GM23248 (cell line): ENCODE measurements around the gene RBPJ. TPM values are rescaled to one million over a fixed set of nuclear protein-coding genes. Genes with fewer than 3 reads are reported as not detected.

ENCODE experiments used
- DNase-seq: peaks from one replicate; pipeline ENCODE4 v3.0.0-alpha.2; 2015
- H2AFZ ChIP-seq: fragments of 200-600 bp; sonication (generic); 2 replicates; pipeline ENCODE4 v1.6.1; 2016; ENCODE audit warnings: antibody characterized with exemption
- H3F3A ChIP-seq: fragments of 200-600 bp; sonication (generic); 2 replicates; pipeline ENCODE4 v1.6.1; 2016; ENCODE audit warnings: mild to moderate bottlenecking, antibody characterized with exemption, mixed run types; ENCODE audit not compliant: insufficient read depth
- H3K27ac ChIP-seq: fragments of 200-600 bp; sonication (generic); 2 replicates; pipeline ENCODE4 v1.5.1; 2016; ENCODE audit warnings: mild to moderate bottlenecking
- H3K27me3 ChIP-seq: fragments of 200-600 bp; sonication (generic); replicated peaks from 2 replicates; pipeline ENCODE4 v1.6.1; 2016; ENCODE audit warnings: mild to moderate bottlenecking; ENCODE audit not compliant: insufficient read depth
- H3K36me3 ChIP-seq: fragments of 200-600 bp; sonication (generic); 2 replicates; pipeline ENCODE4 v1.6.1; 2016; ENCODE audit warnings: low read depth, mild to moderate bottlenecking
- H3K4me1 ChIP-seq: fragments of 200-600 bp; sonication (generic); 2 replicates; pipeline ENCODE4 v1.6.1; 2016; ENCODE audit warnings: mild to moderate bottlenecking; ENCODE audit not compliant: insufficient read depth
- H3K4me2 ChIP-seq: fragments of 200-600 bp; sonication (generic); one replicate; pipeline ENCODE4 v1.6.1; 2016; ENCODE audit warnings: mild to moderate bottlenecking; ENCODE audit not compliant: unreplicated experiment
- H3K4me3 ChIP-seq: fragments of 200-600 bp; sonication (generic); 2 replicates; pipeline ENCODE4 v1.5.1; 2016; ENCODE audit warnings: mild to moderate bottlenecking
- H3K79me2 ChIP-seq: fragments of 200-600 bp; sonication (generic); 2 replicates; pipeline ENCODE4 v1.6.1; 2016; ENCODE audit warnings: mild to moderate bottlenecking; ENCODE audit not compliant: insufficient read depth
- H3K9ac ChIP-seq: fragments of 200-600 bp; sonication (generic); 2 replicates; pipeline ENCODE4 v1.6.1; 2016; ENCODE audit warnings: mild to moderate bottlenecking
- H3K9me2 ChIP-seq: fragments of 200-600 bp; sonication (generic); 2 replicates; pipeline ENCODE4 v1.6.1; 2016; ENCODE audit warnings: mixed run types, mild to moderate bottlenecking, moderate library complexity; ENCODE audit not compliant: insufficient read depth
- H3K9me3 ChIP-seq: fragments of 200-600 bp; sonication (generic); one replicate; pipeline ENCODE4 v1.6.1; 2017; ENCODE audit warnings: low read depth
- H4K20me1 ChIP-seq: fragments of 200-600 bp; sonication (generic); 2 replicates; pipeline ENCODE4 v1.6.0; 2016; ENCODE audit not compliant: insufficient read depth
- EZH2 ChIP-seq: fragments of 200-600 bp; sonication (generic); IDR thresholded peaks from 2 replicates; pipeline ENCODE4 v1.6.1; 2018; ENCODE audit warnings: antibody characterized with exemption, mild to moderate bottlenecking; ENCODE audit not compliant: insufficient read depth, poor library complexity, severe bottlenecking
- EZH2phosphoT487 ChIP-seq: fragments of 200-600 bp; sonication (generic); IDR thresholded peaks from 2 replicates; pipeline ENCODE4 v1.6.1; 2018; ENCODE audit warnings: antibody characterized with exemption, moderate library complexity, mild to moderate bottlenecking, low read depth; ENCODE audit not compliant: insufficient read depth
- WGBS, 2 experiments: methylation state at CpG; one replicate each; pipeline ENCODE4 v1.1.6; 2015 to 2017; ENCODE audit warnings: low lambda C conversion rate in 2 of 2, low coverage in 1 of 2; ENCODE audit errors: missing lambda C conversion rate in 2 of 2; 5-methylcytosine and 5-hydroxymethylcytosine counted together
- in situ Hi-C: fragments of 300-500 bp; cut with MboI; formaldehyde crosslinking; loops from 2 replicates; pipeline ENCODE4 v1.15.0; 2020
- polyA plus RNA-seq: library from polyadenylated mRNA; unstranded; fragments of >200 nt; fragmentation: Nextera tagmentation; extraction: Ambion mirVana; gene quantifications from 2 replicates; pipeline ENCODE4 v1.2.1, GENCODE V29; 2016
- total RNA-seq: library from RNA; depleted of rRNA; stranded (reverse); fragments of >200 nt; shearing (Covaris generic); gene quantifications from 2 replicates; pipeline ENCODE4 v1.2.3, GENCODE V29; 2014

The RBPJ gene
- total and polyA plus RNA-seq, 2 experiments from 2014 or later: 70.7 to 85.4 TPM

DNA sequence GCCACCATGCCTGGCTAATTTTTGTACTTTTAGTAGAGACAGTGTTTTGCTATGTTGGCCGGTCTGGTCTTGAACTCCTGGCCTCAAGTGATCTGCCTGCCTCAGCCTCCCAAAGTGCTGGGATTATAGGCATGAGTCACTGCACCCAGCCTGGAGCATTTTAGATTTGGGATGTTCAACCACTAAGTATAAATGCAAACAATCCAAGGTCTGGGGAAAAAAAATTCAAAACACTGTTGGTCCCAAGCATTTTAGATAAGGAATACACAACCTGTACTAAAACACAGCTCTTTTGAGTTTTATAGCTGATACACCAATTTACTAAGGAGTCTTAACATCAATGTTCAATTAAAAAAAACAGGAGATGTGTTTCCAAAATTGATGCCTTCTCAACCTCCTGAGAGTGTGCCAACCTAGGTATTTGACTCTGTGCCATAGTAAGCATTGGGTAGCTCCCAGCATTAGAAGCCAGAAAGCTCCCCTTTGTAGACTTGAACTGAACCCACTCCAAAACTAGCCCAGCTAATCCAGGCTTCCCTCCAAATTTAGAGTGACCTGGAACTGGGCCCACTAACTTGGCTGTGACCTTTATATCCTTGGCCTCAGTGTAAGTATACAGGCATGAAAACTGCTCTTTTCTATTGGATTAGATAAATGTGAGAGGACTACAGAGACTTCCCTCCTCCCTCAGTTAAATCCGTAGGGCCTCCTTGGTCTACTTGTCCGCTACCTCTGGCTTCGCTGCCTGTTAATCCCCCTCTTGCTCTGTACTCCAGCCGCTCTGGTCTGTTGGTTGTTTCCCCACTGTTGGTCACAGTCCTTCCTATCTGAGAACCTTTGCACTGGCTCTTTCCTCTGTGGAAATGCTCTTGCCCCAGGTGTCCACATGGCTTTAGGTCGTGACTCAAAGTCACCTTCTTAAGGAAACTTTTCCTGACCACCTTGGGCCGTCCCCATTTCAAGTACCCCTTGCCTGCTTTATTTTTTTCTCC lies 91.9 kb downstream of the RBPJ start:
- H3K9ac ChIP-seq: no peak overlapping the region
- peaks cover 5% of the 10 kb centered on the region for H3K4me1 ChIP-seq
- no peak overlapping the region for H3K4me3 ChIP-seq
- peaks cover 8% of the 10 kb centered on the region for H3F3A ChIP-seq
- H2AFZ ChIP-seq: no peak overlapping the region
- no peak for TF ChIP-seq EZH2
- TF ChIP-seq EZH2phosphoT487: no peak
- H4K20me1 ChIP-seq: no peaks in the 10 kb centered on the region
- H3K36me3 ChIP-seq: peaks cover 4% of the 10 kb centered on the region
- peaks cover 25% of the 10 kb centered on the region for H3K79me2 ChIP-seq
- H3K27me3 ChIP-seq: no peaks in the 10 kb centered on the region
- H3K9me3 ChIP-seq: no peaks in the 10 kb centered on the region
- 85 to 87% methylated on average over 7 of the region's 7 CpGs for WGBS, 2 experiments
- no peak for DNase-seq
- in situ Hi-C loops: loop anchor here (10.0 to 25.0 kb wide), 3 partner anchors 328 to 975 kb away; no protein-coding TSS in a partner anchor
- no peak overlapping the region for H3K4me2 ChIP-seq
- no peaks in the 10 kb centered on the region for H3K9me2 ChIP-seq
- H3K27ac ChIP-seq: no peak overlapping the region

DNA sequence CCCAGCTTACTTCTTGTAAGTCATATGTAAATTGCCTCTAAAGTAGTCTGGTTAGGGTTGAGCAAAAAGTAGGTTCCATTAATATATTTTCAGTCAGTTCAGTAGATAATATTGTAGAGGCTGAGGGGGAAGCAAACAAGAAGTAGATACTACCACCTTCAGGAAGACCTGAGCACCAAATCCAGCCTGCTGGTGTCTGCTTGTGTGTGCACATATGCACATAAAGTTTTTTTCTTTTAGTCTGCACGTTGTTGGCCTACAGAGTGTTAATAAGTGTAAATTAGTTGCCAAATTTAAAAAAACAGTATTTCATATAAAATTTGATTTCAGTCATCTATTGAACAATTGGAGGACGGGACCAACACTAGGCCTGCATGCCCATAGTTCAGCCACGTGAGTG lies 92.8 kb downstream of the RBPJ start:
- no peak overlapping the region for H3K4me3 ChIP-seq
- no peak for DNase-seq
- H3K4me2 ChIP-seq: no peak overlapping the region
- no peaks in the 10 kb centered on the region for H3K9me2 ChIP-seq
- H3K9me3 ChIP-seq: no peaks in the 10 kb centered on the region
- 62 to 66% methylated on average over 3 of the region's 3 CpGs for WGBS, 2 experiments
- no peak overlapping the region for H3K9ac ChIP-seq
- H3K27me3 ChIP-seq: no peaks in the 10 kb centered on the region
- TF ChIP-seq EZH2 (no peak), EZH2phosphoT487 (no peak)
- H3F3A ChIP-seq: peaks cover 8% of the 10 kb centered on the region
- H4K20me1 ChIP-seq: no peaks in the 10 kb centered on the region
- H3K4me1 ChIP-seq: peaks cover 10% of the 10 kb centered on the region; the same call in 1 of the 2 replicates
- in situ Hi-C loops: loop anchor here (10.0 to 25.0 kb wide), 3 partner anchors 329 to 976 kb away; no protein-coding TSS in a partner anchor
- peaks cover 26% of the 10 kb centered on the region for H3K79me2 ChIP-seq
- no peak overlapping the region for H2AFZ ChIP-seq
- H3K27ac ChIP-seq: no peak overlapping the region
- H3K36me3 ChIP-seq: peaks cover 4% of the 10 kb centered on the region

- no peaks in the 10 kb centered on the region for H3K9me3 ChIP-seq
- no peaks in the 10 kb centered on the region for H3F3A ChIP-seq
- H3K79me2 ChIP-seq: peaks cover 29% of the 10 kb centered on the region
- H4K20me1 ChIP-seq: no peaks in the 10 kb centered on the region
- 65 to 75% methylated on average over 1 of the region's 1 CpG for WGBS, 2 experiments
- no peak for TF ChIP-seq EZH2phosphoT487
- no peak for TF ChIP-seq EZH2
- no peak overlapping the region for H2AFZ ChIP-seq
- no peak for DNase-seq
- no peak overlapping the region for H3K27ac ChIP-seq
- peaks cover 22% of the 10 kb centered on the region for H3K36me3 ChIP-seq
- no peak overlapping the region for H3K4me3 ChIP-seq
- H3K4me1 ChIP-seq: peaks cover 13% of the 10 kb centered on the region; the same call in 1 of the 2 replicates
- H3K9me2 ChIP-seq: no peaks in the 10 kb centered on the region
- no peak overlapping the region for H3K9ac ChIP-seq
- H3K4me2 ChIP-seq: no peak overlapping the region
- in situ Hi-C loops: loop anchor here (10.0 to 25.0 kb wide), 3 partner anchors 333 to 981 kb away; no protein-coding TSS in a partner anchor
- H3K27me3 ChIP-seq: no peaks in the 10 kb centered on the region
Measured at GRCh38 chr4:26418107-26418506, 97.3 kb downstream of the RBPJ start.

DNA sequence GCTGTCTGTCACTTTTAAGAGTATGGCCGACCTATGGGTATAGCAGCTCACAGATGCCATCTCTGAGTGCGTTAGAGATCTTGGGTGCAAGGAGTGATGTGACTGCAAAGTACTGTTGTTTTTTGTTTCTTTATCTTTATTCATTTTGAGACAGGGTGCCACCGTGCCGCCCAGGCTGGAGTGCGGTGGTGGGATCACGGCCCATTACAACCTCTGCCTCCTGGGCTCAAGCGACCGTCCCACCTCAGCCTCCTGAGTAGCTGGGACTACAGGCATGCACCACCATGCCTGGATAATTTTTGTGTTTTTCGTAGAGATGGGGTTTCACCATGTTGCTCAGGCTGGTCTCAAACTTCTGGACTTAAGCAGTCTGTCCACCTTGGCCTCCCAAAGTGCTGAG lies 98.0 kb downstream of the RBPJ start:
- Histone ChIP-seq H3F3A (no peaks in the 10 kb centered on the region), H3K9me3 (no peaks in the 10 kb centered on the region), H3K79me2 (peaks cover 25% of the 10 kb centered on the region), H3K4me1 (peaks cover 13% of the 10 kb centered on the region; the same call in 1 of the 2 replicates), H3K27me3 (no peaks in the 10 kb centered on the region), H3K9me2 (no peaks in the 10 kb centered on the region), H3K36me3 (peaks cover 22% of the 10 kb centered on the region), H2AFZ (no peak overlapping the region), H4K20me1 (no peaks in the 10 kb centered on the region), H3K9ac (no peak overlapping the region), H3K4me3 (no peak overlapping the region), H3K4me2 (no peak overlapping the region), H3K27ac (no peak overlapping the region)
- in situ Hi-C loops: loop anchor here (10.0 to 25.0 kb wide), 3 partner anchors 334 to 982 kb away; no protein-coding TSS in a partner anchor
- 98% methylated on average over 9 of the region's 9 CpGs for WGBS, 2 experiments
- TF ChIP-seq EZH2 (no peak), EZH2phosphoT487 (no peak)
- DNase-seq: no peak
